Measurements from ENCODE around the gene ADAM33.

DNA sequence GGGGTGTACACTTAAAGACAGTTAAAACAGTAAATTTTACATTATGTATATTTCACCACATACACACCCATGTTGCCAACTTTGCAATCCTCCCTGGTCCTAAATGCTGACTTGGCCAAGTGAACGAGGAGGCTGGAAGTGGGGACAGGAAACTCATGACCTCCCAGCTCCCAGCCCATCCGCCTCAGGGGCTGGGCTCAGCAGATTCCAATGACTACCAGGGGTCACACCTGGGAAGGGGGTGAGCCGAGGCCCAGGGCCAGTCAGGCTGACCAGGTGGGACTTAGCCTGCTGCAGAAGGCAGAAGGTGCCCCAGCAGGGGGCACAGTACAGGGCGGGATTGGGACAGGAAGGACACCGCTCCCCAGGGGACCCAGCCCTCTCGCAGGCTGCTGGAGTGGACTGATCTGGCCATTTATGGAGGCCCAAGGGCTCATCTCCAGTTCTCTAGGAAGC lies 28.2 kb upstream of the ADAM33 start:
- TF ChIP-seq, protein P1, sequence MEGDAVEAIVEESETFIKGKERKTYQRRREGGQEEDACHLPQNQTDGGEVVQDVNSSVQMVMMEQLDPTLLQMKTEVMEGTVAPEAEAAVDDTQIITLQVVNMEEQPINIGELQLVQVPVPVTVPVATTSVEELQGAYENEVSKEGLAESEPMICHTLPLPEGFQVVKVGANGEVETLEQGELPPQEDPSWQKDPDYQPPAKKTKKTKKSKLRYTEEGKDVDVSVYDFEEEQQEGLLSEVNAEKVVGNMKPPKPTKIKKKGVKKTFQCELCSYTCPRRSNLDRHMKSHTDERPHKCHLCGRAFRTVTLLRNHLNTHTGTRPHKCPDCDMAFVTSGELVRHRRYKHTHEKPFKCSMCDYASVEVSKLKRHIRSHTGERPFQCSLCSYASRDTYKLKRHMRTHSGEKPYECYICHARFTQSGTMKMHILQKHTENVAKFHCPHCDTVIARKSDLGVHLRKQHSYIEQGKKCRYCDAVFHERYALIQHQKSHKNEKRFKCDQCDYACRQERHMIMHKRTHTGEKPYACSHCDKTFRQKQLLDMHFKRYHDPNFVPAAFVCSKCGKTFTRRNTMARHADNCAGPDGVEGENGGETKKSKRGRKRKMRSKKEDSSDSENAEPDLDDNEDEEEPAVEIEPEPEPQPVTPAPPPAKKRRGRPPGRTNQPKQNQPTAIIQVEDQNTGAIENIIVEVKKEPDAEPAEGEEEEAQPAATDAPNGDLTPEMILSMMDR (conservative IDR thresholded peaks at IDR 0.05; ENCODE audit: low read depth, low read length) = 0 out of 2 replicates have a peak, but pooled peaks have one; percentile 8
- no peak for TF ChIP-seq EZH2phosphoT487 (IDR thresholded peaks at IDR 0.05; ENCODE audit: borderline replicate concordance, low read length)

Data from PC-3 (cell line).